Mucosa of rectum (tissue), 2 donors: Measurements from ENCODE around the gene SHFL.

Source experiments
- H3K27ac ChIP-seq, 2 donors: one replicate each; pipeline ENCODE4 v1.7.0; 2013; ENCODE audit warnings: inconsistent platforms in 2 of 2, low read depth in 2 of 2, low read length in 2 of 2
- H3K27me3 ChIP-seq, 2 donors: one replicate each; pipeline ENCODE4 v1.7.0; 2013; ENCODE audit warnings: low read length in 2 of 2; ENCODE audit not compliant: control insufficient read depth in 2 of 2, insufficient read depth in 2 of 2
- H3K36me3 ChIP-seq, 2 donors: one replicate each; pipeline ENCODE4 v1.7.0; 2013; ENCODE audit warnings: low read length in 2 of 2; ENCODE audit not compliant: control insufficient read depth in 2 of 2, insufficient read depth in 2 of 2
- H3K4me1 ChIP-seq, 2 donors: one replicate each; pipeline ENCODE4 v1.7.0; 2013; ENCODE audit warnings: low read length in 2 of 2, mild to moderate bottlenecking in 1 of 2; ENCODE audit not compliant: control insufficient read depth in 2 of 2, insufficient read depth in 2 of 2
- H3K4me3 ChIP-seq, 2 donors: one replicate each; pipeline ENCODE4 v1.7.0; 2013; ENCODE audit warnings: low read length in 2 of 2
- H3K9ac ChIP-seq, 2 donors: one replicate each; pipeline ENCODE4 v1.7.0; 2013; ENCODE audit warnings: low read length in 2 of 2, low read depth in 1 of 2, mild to moderate bottlenecking in 1 of 2
- H3K9me3 ChIP-seq, 2 donors: one replicate each; pipeline ENCODE4 v1.7.0; 2013; ENCODE audit warnings: low read length in 2 of 2; ENCODE audit not compliant: control insufficient read depth in 2 of 2
- donor health status: healthy.
- donor health status: Normal muscosa, but diverticular disease.

Gene SHFL

GRCh38 chr19:10114651-10115391, 28.7 kb downstream of the SHFL start:
- no peaks in the 10 kb centered on the region for H3K9me3 ChIP-seq
- H3K27ac ChIP-seq, result no peak overlapping the region
- no peak overlapping the region for H3K9ac ChIP-seq
- peaks cover 9 to 19% of the 10 kb centered on the region in 2 donors for H3K4me1 ChIP-seq
- no peaks in the 10 kb centered on the region for H3K27me3 ChIP-seq
- H3K4me3 ChIP-seq, result no peak overlapping the region
- peaks cover 42 to 43% of the 10 kb centered on the region in 2 donors for H3K36me3 ChIP-seq

- Histone ChIP-seq H3K27ac (no peak overlapping the region), H3K4me3 (no peak overlapping the region), H3K9me3 (no peaks in the 10 kb centered on the region), H3K27me3 (no peaks in the 10 kb centered on the region), H3K4me1 (peaks cover 9 to 19% of the 10 kb centered on the region in 2 donors), H3K36me3 (peaks cover 34 to 36% of the 10 kb centered on the region in 2 donors), H3K9ac (no peak overlapping the region)
Observed at GRCh38 chr19:10115392-10116084, 29.4 kb downstream of the SHFL start.

GRCh38 chr19:10116085-10116865, 30.2 kb downstream of the SHFL start:
- Histone ChIP-seq H3K4me3 (no peak overlapping the region), H3K4me1 (peaks cover 9 to 17% of the 10 kb centered on the region in 2 donors), H3K9ac (no peak overlapping the region), H3K27me3 (no peaks in the 10 kb centered on the region), H3K27ac (no peak overlapping the region), H3K9me3 (no peaks in the 10 kb centered on the region), H3K36me3 (peaks cover 28 to 29% of the 10 kb centered on the region in 2 donors)

GRCh38 chr19:10116866-10117616, 30.9 kb downstream of the SHFL start:
- peaks cover 26% of the 10 kb centered on the region in 2 donors for H3K36me3 ChIP-seq
- H3K27ac ChIP-seq, result no peak overlapping the region
- H3K9ac ChIP-seq, result no peak overlapping the region

GRCh38 chr19:10118960-10119359, 32.8 kb downstream of the SHFL start:
- no peaks in the 10 kb centered on the region for H3K9me3 ChIP-seq
- H3K4me3 ChIP-seq, result peak overlapping the region; percentile 92 to 95
- H3K36me3 ChIP-seq, result peaks cover 26% of the 10 kb centered on the region in 2 donors
- no peaks in the 10 kb centered on the region for H3K27me3 ChIP-seq
- H3K9ac ChIP-seq, result peak overlapping the region; percentile 87 to 88
- peak overlapping the region in 1 of 2 donors; percentile 72 for H3K27ac ChIP-seq
- H3K4me1 ChIP-seq, result peaks cover 7 to 8% of the 10 kb centered on the region in 2 donors

More at GRCh38 chr19:10116866-10117616, 30.9 kb downstream of the SHFL start:
- no peaks in the 10 kb centered on the region for H3K9me3 ChIP-seq
- no peaks in the 10 kb centered on the region for H3K27me3 ChIP-seq
- peaks cover 9 to 16% of the 10 kb centered on the region in 2 donors for H3K4me1 ChIP-seq
- H3K4me3 ChIP-seq, result no peak overlapping the region

GRCh38 chr19:10120538-10121189, 34.5 kb downstream of the SHFL start:
- Histone ChIP-seq H3K9ac (no peak overlapping the region), H3K4me1 (peaks cover 7 to 8% of the 10 kb centered on the region in 2 donors), H3K27ac (no peak overlapping the region), H3K27me3 (no peaks in the 10 kb centered on the region), H3K4me3 (no peak overlapping the region), H3K9me3 (no peaks in the 10 kb centered on the region), H3K36me3 (peaks cover 19 to 20% of the 10 kb centered on the region in 2 donors)

GRCh38 chr19:10122045-10122444, 35.9 kb downstream of the SHFL start:
- no peak overlapping the region for H3K4me3 ChIP-seq
- no peaks in the 10 kb centered on the region for H3K9me3 ChIP-seq
- H3K27me3 ChIP-seq, result no peaks in the 10 kb centered on the region
- H3K36me3 ChIP-seq, result peaks cover 7 to 8% of the 10 kb centered on the region in 2 donors
- peaks cover 7 to 8% of the 10 kb centered on the region in 2 donors for H3K4me1 ChIP-seq
- no peak overlapping the region for H3K9ac ChIP-seq
- peak overlapping the region in 1 of 2 donors; percentile 7 for H3K27ac ChIP-seq

- no peaks in the 10 kb centered on the region for H3K36me3 ChIP-seq
- no peaks in the 10 kb centered on the region for H3K9me3 ChIP-seq
- no peak overlapping the region for H3K27ac ChIP-seq
- H3K4me3 ChIP-seq, result no peak overlapping the region
- H3K9ac ChIP-seq, result no peak overlapping the region
- no peaks in the 10 kb centered on the region for H3K4me1 ChIP-seq
- no peaks in the 10 kb centered on the region for H3K27me3 ChIP-seq
Observed at GRCh38 chr19:10124429-10124828, 38.3 kb downstream of the SHFL start.

GRCh38 chr19:10126213-10126639, 40.1 kb downstream of the SHFL start:
- no peak overlapping the region for H3K27ac ChIP-seq
- H3K27me3 ChIP-seq, result no peaks in the 10 kb centered on the region
- no peak overlapping the region for H3K9ac ChIP-seq
- no peaks in the 10 kb centered on the region for H3K4me1 ChIP-seq
- H3K36me3 ChIP-seq, result peaks cover 0 to 3% of the 10 kb centered on the region in 2 donors
- H3K4me3 ChIP-seq, result no peak overlapping the region
- no peaks in the 10 kb centered on the region for H3K9me3 ChIP-seq
